Neural cell (in vitro differentiated cells): ENCODE data around the gene SHANK3. TPM values are rescaled to one million over a fixed set of nuclear protein-coding genes. Genes with fewer than 3 reads are reported as not detected.
A peak's percentile ranks its signal among the peaks of the same experiment; 100 is the strongest.

Experiments used
- H2AFZ ChIP-seq: fragments of 200-600, 300-800 bp; sonication (generic), shearing (Covaris generic); 2 replicates; pipeline ENCODE4 v1.6.0; 2014; ENCODE audit warnings: low read depth, mild to moderate bottlenecking, antibody characterized with exemption, low read length, moderate library complexity
- H3F3A ChIP-seq: fragments of 200-600 bp; shearing (Covaris generic); 2 replicates; pipeline ENCODE4 v1.6.1; 2016; ENCODE audit warnings: mild to moderate bottlenecking, moderate library complexity, mixed read lengths, antibody characterized with exemption, low read length; ENCODE audit not compliant: insufficient read depth, poor library complexity, severe bottlenecking
- H3K27ac ChIP-seq: fragments of 200-600, 300-800 bp; sonication (generic), shearing (Covaris generic); 2 replicates; pipeline ENCODE4 v1.5.1; 2014; ENCODE audit warnings: mild to moderate bottlenecking, low read length, moderate library complexity
- H3K27me3 ChIP-seq: fragments of 300-800, 200-600 bp; sonication (generic), shearing (Covaris generic); 2 replicates; pipeline ENCODE4 v1.6.0; 2014; ENCODE audit warnings: mild to moderate bottlenecking, low read depth, low read length, moderate library complexity; ENCODE audit not compliant: insufficient read depth
- H3K36me3 ChIP-seq: fragments of 300-800, 200-600 bp; sonication (generic), shearing (Covaris generic); 2 replicates; pipeline ENCODE4 v1.5.1; 2014; ENCODE audit warnings: mild to moderate bottlenecking, antibody characterized with exemption, low read length, moderate library complexity; ENCODE audit not compliant: insufficient read depth
- H3K4me2 ChIP-seq: fragments of 300-800, 200-600 bp; sonication (generic), shearing (Covaris generic); 2 replicates; pipeline ENCODE4 v1.6.0; 2014; ENCODE audit warnings: mild to moderate bottlenecking, low read length
- H3K4me3 ChIP-seq: fragments of 300-800, 200-600 bp; sonication (generic), shearing (Covaris generic); 2 replicates; pipeline ENCODE4 v1.5.1; 2014; ENCODE audit warnings: mild to moderate bottlenecking, low read length, moderate library complexity
- H3K79me2 ChIP-seq: fragments of 200-600 bp; shearing (Covaris generic); replicated peaks from 2 replicates; pipeline ENCODE4 v1.6.0; 2014; ENCODE audit warnings: mild to moderate bottlenecking, low read length, moderate library complexity; ENCODE audit not compliant: insufficient read depth
- H3K9ac ChIP-seq: fragments of 300-800, 200-600 bp; sonication (generic), shearing (Covaris generic); 2 replicates; pipeline ENCODE4 v1.6.1; 2016; ENCODE audit warnings: mild to moderate bottlenecking, low read length, mixed read lengths
- H3K9me2 ChIP-seq: fragments of 200-600 bp; shearing (Covaris generic); 2 replicates; pipeline ENCODE4 v1.6.1; 2016; ENCODE audit warnings: mild to moderate bottlenecking, low read length, mixed read lengths; ENCODE audit not compliant: insufficient read depth
- H3K9me3 ChIP-seq: fragments of 200-600, 300-800 bp; sonication (generic), shearing (Covaris generic); 2 replicates; pipeline ENCODE4 v1.6.1; 2016; ENCODE audit warnings: mild to moderate bottlenecking, mixed run types, low read length, moderate library complexity, mixed read lengths
- H4K20me1 ChIP-seq: fragments of 200-600 bp; shearing (Covaris generic); 2 replicates; pipeline ENCODE4 v1.6.1; 2016; ENCODE audit warnings: mild to moderate bottlenecking, mixed run types; ENCODE audit not compliant: insufficient read depth
- CTCF ChIP-seq: fragments of 450-650 bp; IDR thresholded peaks from 2 replicates; pipeline ENCODE4 v1.5.1; 2014; ENCODE audit warnings: antibody characterized with exemption, mild to moderate bottlenecking, moderate library complexity; ENCODE audit not compliant: poor library complexity, severe bottlenecking
- EP300 ChIP-seq: fragments of 450-650 bp; conservative IDR thresholded peaks from 2 replicates; pipeline ENCODE4 v1.6.1; 2014; ENCODE audit warnings: antibody characterized with exemption, mild to moderate bottlenecking, moderate library complexity; ENCODE audit not compliant: poor library complexity, severe bottlenecking
- EZH2 ChIP-seq: fragments of 200-600, 300-800 bp; shearing (Covaris generic), sonication (generic); IDR thresholded peaks from 2 replicates; pipeline ENCODE4 v1.6.1; 2014; ENCODE audit warnings: antibody characterized with exemption, low read length, borderline replicate concordance, mild to moderate bottlenecking; ENCODE audit not compliant: insufficient read depth, poor library complexity, severe bottlenecking
- MXI1 ChIP-seq: fragments of 450-650 bp; conservative IDR thresholded peaks from 2 replicates; pipeline ENCODE4 v1.6.1; 2014; ENCODE audit warnings: antibody characterized with exemption, mild to moderate bottlenecking; ENCODE audit not compliant: poor library complexity, severe bottlenecking
- POLR2AphosphoS5 ChIP-seq: IDR thresholded peaks from 2 replicates; pipeline ENCODE4 v1.6.1; 2012
- RAD21 ChIP-seq: fragments of 450-650 bp; conservative IDR thresholded peaks from 2 replicates; pipeline ENCODE4 v1.6.1; 2014; ENCODE audit warnings: antibody characterized with exemption, mild to moderate bottlenecking, moderate library complexity
- SMC3 ChIP-seq: fragments of 450-650 bp; conservative IDR thresholded peaks from 2 replicates; pipeline ENCODE4 v1.6.1; 2014; ENCODE audit warnings: antibody characterized with exemption, mild to moderate bottlenecking, moderate library complexity; ENCODE audit not compliant: poor library complexity
- TAF1 ChIP-seq: IDR thresholded peaks from 2 replicates; pipeline ENCODE4 v1.6.1; 2012; ENCODE audit warnings: low read depth
- polyA plus RNA-seq: library from polyadenylated mRNA; depleted of rRNA; stranded (reverse); fragments of >200 nt; gene quantifications from 2 replicates; pipeline ENCODE4 v1.2.3, GENCODE V29; 2014
- TF ChIP-seq, protein P1 (sequence below): IDR thresholded peaks from 2 replicates; pipeline ENCODE4 v1.6.1; 2012; ENCODE audit warnings: borderline replicate concordance

SHANK3 gene
- polyA plus RNA-seq, 1 donor from 2014 or later: 5.5 TPM

DNA sequence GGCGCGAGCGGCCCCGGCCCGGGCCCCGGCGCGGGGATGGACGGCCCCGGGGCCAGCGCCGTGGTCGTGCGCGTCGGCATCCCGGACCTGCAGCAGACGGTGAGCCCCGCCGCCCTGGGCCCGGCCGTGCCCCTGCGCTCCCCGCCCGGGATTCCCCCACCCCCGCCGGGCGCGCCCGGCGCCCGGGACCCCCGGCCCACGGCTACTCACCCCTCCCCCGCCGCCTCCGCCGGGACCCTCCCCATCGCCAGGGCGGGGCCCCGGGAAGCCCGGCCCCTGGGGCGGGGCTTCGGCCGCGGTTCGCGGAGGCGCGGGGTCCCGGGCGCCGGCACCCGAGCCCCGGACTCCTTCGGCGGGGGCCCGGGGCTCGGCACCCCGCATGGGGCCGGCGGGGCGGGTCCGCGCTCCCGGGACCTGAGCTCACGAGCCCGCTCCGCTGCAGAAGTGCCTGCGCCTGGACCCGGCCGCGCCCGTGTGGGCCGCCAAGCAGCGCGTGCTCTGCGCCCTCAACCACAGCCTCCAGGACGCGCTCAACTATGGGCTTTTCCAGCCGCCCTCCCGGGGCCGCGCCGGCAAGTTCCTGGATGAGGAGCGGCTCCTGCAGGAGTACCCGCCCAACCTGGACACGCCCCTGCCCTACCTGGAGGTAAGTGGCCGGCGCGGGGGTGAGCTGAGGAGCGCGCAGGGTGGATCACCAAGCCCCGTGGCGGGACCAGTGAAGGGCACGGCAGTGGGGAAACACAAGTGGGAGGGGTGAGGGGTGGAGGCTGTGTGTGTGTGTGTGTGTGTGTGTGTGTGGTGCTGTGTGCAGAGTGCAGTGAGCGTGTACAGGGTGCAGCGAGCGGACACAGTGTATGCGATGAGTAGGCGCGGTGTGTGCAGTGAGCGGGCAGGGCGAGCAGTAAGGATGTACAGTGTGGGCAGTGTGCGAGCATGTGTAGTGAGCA, 2.3 kb downstream of the SHANK3 start:
- peak; percentile 34 for TF ChIP-seq SMC3
- TF ChIP-seq TAF1: no peak
- TF ChIP-seq EP300: no peak
- peak; percentile 29 for TF ChIP-seq RAD21
- TF ChIP-seq, protein P1, sequence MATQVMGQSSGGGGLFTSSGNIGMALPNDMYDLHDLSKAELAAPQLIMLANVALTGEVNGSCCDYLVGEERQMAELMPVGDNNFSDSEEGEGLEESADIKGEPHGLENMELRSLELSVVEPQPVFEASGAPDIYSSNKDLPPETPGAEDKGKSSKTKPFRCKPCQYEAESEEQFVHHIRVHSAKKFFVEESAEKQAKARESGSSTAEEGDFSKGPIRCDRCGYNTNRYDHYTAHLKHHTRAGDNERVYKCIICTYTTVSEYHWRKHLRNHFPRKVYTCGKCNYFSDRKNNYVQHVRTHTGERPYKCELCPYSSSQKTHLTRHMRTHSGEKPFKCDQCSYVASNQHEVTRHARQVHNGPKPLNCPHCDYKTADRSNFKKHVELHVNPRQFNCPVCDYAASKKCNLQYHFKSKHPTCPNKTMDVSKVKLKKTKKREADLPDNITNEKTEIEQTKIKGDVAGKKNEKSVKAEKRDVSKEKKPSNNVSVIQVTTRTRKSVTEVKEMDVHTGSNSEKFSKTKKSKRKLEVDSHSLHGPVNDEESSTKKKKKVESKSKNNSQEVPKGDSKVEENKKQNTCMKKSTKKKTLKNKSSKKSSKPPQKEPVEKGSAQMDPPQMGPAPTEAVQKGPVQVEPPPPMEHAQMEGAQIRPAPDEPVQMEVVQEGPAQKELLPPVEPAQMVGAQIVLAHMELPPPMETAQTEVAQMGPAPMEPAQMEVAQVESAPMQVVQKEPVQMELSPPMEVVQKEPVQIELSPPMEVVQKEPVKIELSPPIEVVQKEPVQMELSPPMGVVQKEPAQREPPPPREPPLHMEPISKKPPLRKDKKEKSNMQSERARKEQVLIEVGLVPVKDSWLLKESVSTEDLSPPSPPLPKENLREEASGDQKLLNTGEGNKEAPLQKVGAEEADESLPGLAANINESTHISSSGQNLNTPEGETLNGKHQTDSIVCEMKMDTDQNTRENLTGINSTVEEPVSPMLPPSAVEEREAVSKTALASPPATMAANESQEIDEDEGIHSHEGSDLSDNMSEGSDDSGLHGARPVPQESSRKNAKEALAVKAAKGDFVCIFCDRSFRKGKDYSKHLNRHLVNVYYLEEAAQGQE: no peak
- no peak for TF ChIP-seq EZH2
- TF ChIP-seq CTCF: no peak
- peak; percentile 35 for TF ChIP-seq POLR2AphosphoS5
- TF ChIP-seq MXI1: peak; percentile 79
- H4K20me1 ChIP-seq: no peaks in the 10 kb centered on the region
- H3K4me2 ChIP-seq: peak overlapping the region; percentile 39
- no peak overlapping the region for H3K27ac ChIP-seq
- peak overlapping the region; percentile 45 for H3K9ac ChIP-seq
- no peak overlapping the region for H2AFZ ChIP-seq
- no peaks in the 10 kb centered on the region for H3F3A ChIP-seq
- H3K9me3 ChIP-seq: no peaks in the 10 kb centered on the region
- H3K36me3 ChIP-seq: no peaks in the 10 kb centered on the region
- H3K9me2 ChIP-seq: no peaks in the 10 kb centered on the region
- peak overlapping the region; percentile 73 for H3K4me3 ChIP-seq
- no peaks in the 10 kb centered on the region for H3K79me2 ChIP-seq
- no peaks in the 10 kb centered on the region for H3K27me3 ChIP-seq

GRCh38 chr22:50675553-50676179, 3.0 kb downstream of the SHANK3 start:
- H3K9me3 ChIP-seq: no peaks in the 10 kb centered on the region
- no peaks in the 10 kb centered on the region for H3K36me3 ChIP-seq
- H3F3A ChIP-seq: no peaks in the 10 kb centered on the region
- H3K27me3 ChIP-seq: no peaks in the 10 kb centered on the region
- no peak overlapping the region for H3K4me2 ChIP-seq
- H3K27ac ChIP-seq: no peak overlapping the region
- H3K4me3 ChIP-seq: peak overlapping the region; percentile 73
- H3K9ac ChIP-seq: no peak overlapping the region
- no peaks in the 10 kb centered on the region for H3K79me2 ChIP-seq
- no peak overlapping the region for H2AFZ ChIP-seq
- H4K20me1 ChIP-seq: no peaks in the 10 kb centered on the region
- H3K9me2 ChIP-seq: no peaks in the 10 kb centered on the region
- TF ChIP-seq RAD21 (no peak), POLR2AphosphoS5 (no peak), MXI1 (no peak), EZH2 (no peak), CTCF (no peak), SMC3 (no peak)
- TF ChIP-seq, protein P1: no peak
